CD4-positive, alpha-beta T cell treated with Interleukin-4 for 1 hour (primary cell): Measurements from ENCODE around the gene CARD19.
A peak's percentile ranks its signal among the peaks of the same experiment; 100 is the strongest.

Experiments
- DNase-seq, 2 donors: peaks; one replicate each; pipeline ENCODE4 v3.0.0-alpha.2; 2020 to 2022

Gene CARD19

DNA sequence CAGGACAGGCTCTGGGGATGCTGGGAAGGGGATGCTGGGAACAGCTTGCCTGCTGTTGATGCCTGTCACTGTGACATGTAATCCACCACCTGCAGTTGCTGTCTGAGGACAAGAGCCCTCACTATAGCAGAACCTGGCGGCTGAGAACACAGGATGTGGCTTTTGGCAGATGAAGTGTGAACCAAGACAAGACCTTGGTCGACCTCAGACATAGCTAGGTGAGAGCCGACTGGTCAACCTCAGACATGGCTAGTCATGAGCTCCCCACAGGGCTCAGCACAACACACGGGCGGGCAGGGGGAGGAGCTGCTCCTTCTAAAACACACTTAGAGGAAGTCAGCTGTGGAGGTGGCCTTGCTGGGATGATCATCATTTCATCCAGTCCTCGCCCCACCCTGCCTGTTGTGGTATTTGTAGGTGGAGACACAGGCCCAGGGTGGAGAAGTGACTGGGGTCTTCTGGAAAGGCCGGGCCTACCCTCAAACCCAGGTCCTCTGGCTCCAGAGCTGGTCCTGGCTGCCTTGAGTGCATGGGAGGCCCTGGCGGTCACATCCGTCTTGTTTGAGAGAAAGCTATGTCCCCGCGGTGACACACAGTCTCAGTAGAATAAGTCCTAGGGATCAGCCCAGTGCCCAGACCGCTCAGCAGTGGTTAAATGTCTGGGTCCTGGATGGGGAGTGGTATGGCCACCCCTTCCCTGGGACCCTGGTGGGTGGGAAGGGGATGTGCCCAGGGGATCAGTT is 31.5 kb upstream of the CARD19 start:
- DNase-seq: peak; percentile 92

DNA sequence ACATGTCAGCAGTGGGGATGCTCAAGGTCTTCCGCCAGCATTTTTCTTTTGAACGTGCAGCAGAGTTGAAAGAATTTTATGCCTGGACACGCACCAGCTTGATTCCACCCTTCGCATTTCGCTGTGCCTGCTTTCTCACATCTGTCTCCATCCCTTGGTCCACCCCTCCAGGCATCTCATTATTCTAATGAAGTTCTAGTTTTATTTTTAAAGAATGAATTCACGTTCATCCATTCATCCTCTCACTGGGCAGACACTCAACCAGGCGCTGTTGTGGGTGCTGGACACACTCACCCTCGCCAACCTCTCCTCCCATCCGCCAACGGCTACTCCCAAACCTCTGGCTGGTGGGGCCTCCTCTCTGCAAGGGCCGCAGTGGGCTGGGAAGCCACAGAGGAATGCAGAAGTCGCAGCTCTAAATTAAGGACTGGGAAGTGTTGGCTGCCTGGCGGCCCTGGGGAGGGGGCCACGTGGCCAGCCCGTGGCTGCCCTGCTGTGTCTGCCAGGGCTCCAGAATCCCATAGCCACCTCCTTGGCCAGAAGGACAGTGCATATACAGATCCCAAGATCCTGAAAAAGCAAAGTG is 30.8 kb upstream of the CARD19 start:
- no peak for DNase-seq

DNA sequence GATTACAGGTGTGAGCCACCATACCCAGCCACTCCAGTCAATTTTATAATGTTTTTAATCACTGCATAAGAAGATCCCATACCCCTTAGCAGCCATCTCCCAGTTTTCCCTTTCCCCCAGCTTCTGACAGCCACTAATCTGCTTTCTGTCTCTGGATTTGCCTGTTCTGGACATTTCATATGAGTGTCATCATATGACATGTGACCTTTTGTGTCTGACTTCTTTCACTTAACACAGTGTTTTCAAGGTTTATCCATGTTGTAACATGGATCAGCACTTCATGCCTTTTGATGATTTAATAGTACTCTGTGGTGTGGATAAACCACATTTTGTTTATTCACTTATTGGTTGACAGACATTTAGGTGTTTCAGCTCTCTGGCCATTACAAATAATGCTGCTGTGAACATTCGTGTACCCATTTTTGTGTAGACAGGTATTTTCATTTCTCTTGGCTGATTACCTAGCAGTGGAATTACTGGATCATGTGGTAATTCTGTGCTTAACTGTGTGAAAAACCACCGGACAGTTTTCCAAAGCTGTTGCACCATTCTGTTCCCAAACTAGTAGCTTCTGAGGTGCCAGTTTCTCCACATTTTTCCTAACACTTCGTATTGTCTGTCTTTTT is 28.9 kb upstream of the CARD19 start:
- DNase-seq: no peak

DNA sequence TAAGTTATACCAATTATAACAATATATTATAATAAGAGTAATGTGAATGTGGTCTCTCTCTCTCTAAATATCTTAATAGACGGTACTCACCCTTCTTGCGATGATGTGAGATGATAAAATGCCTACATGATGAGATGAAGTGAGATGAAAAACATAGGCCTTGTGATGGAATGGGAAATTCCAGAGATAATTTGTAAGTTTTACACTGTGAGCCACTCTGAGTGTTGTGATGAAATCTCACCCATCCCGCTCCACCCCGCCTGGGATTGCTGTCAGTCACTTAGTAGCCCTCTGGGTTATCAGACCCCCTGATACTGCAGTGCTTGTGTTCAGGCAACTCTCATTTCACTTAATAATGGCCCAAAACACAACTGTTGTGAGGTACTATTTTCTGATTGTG is 27.1 kb upstream of the CARD19 start:
- DNase-seq: no peak

DNA sequence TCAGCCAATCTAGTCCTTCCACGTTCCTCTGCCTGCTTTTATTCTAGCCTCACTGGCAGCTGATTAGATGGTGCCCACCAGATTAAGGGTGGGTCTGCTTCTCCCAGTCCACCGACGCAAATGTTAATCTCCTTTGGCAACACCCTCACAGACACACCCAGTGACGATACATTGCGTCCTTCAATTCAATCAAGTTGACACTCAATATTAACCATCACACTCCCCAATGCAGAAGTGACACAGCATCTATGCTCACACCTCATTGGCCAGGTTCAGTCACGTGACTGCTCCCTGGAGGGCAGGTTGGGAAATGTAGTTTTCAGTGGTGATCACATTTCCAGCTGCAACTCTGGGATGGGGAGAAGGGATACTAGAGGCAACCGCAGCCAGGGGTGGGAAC is 24.6 kb upstream of the CARD19 start:
- peak in 1 of 2 donors; percentile 26 for DNase-seq

DNA sequence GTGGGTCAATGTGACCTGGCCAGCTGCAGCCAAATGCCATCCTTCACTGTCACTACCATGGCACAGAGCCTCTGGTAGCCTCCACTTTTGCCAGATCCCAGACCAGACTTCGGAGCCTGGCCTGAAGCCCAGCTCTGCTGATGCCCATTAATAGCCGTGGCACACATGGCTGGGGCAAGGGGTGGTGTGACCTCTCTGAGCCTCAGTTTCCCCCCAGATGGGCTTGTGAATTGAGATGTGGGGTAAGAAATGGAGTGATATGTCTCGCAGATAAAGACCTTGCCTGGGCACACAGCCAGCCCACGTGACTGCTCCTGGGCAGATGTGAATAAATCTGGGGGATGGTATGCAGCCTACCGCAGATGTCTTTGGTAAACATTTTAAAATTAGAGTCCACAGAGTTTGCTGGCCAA is 23.6 kb upstream of the CARD19 start:
- no peak for DNase-seq

DNA sequence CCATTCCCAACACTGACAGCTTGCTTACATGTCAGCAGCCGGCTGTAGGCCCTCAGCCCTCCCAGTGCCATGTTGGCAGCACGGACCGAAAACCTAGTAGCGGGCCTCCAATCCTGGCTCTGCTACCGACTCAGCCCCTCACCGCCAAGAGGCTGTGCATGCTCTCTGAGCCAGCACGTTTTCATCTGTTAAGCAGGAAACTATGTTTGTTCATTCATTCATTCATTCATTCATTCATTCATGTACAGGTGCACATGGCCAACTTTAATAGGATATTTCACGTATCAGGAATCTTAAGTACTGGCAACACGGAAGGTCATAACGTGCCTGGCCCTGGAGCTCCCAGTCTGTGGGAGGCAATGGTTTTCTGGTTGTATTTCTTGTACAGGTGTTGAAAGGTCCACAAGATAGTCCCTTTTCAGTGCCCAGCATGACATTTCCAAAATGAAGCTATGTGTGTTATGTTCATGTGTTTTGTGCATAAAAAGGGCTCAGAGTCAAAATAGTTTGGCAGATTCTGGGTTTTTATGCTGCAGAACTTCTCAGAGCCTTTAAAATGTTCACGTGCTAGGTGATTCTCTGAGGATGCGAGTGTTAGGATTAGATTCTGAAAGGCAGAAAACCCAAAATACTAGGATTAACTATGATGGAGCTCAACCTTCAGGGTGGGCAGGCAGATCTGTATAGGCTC is 19.8 kb upstream of the CARD19 start:
- no peak for DNase-seq

DNA sequence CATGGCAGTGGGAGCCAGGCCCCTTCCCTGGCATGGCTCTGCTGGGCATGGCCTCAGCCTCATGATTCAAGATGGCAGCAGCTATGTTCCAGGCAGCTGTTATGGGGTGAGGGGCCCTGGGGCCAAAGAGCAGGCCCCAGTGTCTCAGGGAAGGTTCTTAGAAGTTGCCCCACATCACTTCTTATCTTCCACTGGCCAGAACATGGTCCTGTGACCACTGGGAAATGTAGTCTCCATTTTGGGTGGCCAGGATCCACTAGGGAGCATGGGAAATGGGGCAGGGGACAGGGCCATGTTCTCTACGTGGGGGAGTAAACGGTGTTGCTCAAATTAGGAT is 19.3 kb upstream of the CARD19 start:
- DNase-seq: no peak

DNA sequence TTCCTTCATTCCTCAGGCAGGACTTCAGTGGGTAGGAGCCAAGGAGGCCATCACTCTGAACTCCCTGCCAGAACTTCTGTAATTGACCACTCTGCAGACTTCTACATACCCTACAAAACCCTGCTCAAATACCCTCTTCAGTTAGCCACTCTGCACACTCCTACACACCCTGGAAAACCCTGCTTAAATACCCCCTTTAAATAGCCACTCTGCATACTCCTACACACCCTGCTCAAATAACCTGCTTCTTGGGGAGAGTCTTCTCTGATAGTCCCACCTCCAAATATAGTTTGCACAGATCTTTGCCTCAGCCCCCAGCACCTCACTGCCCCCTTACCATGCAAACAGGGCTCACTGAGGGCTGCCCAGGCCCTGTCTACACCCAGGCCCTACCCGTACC is 18.6 kb upstream of the CARD19 start:
- DNase-seq: no peak

DNA sequence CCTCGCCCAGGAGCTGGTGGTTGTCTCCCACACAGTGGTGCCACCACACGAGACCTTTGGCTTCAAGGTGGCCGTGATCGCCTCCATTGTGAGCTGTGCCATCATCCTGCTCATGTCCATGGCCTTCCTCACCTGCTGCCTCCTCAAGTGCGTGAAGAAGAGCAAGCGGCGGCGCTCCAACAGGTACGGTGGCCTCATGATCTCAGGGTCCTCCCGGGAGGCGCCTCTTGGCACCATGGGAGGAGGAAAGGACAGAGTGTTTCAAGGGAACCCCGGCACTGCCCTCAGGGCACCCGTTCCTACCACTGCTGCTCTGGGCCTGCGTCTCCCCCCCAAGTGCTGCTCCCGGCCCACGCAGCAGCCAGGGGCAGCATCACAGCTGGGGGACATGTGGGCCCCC is 18.2 kb upstream of the CARD19 start:
- no peak for DNase-seq

DNA sequence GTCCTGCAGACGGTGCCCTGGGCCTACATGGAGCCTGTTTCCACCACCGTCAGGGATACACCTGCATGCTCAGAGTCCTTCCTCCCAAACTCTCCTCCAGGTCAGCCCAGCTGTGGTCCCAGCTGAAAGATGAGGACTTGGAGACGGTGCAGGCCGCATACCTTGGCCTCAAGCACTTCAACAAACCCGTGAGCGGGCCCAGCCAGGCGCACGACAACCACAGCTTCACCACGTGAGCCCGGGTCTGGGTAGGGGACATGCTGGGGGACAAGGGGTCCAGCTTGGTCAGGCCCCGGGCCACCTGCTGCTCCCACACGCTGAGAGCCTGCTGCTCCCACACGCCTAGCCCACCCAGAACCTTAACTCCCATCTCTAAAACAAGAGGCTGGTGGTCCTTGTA is 16.6 kb upstream of the CARD19 start:
- DNase-seq: peak in 1 of 2 donors; percentile 4

DNA sequence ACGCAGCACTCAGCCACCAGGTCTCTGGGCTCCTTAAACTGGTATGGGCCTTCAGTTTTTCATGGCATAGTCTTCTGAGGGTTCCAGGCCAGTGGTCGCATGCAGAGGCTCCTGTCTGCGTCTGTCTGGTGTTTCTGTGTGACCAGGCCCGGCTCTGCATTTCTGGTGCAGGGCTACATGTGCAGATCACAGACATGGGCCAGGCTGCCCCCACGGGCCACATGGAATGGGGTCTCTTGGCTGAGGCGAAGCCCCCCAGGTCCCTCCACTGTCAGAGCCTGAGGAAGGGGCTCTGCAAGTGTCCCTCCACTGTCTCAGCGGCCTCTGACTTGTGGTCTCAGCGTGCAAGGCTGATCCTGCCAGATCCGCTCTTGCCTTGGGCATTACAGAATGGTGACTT is 15.6 kb upstream of the CARD19 start:
- DNase-seq: peak in 1 of 2 donors; percentile 2

DNA sequence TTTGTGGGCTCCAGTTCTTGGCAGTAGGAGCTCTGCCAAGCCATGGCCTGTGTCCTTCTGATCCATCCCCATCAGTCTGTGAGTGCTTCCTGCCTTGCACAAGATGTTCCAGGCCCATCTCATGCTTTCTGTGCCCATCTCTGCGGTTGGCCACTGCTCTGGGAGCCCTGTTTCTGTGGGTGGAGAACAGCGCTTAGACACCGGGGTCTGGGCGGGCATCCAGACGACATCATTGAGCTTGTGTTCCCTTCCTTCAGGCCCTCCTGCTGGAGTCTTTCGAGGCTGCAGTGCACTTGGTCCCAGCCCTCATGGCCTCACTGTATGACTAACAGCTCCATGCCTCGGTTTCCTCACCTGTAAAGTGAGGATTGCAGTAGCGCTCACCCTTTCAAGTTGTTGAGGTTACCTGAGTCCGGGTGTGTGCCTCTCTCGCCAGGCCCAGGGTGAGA is 14.9 kb upstream of the CARD19 start:
- DNase-seq: no peak

DNA sequence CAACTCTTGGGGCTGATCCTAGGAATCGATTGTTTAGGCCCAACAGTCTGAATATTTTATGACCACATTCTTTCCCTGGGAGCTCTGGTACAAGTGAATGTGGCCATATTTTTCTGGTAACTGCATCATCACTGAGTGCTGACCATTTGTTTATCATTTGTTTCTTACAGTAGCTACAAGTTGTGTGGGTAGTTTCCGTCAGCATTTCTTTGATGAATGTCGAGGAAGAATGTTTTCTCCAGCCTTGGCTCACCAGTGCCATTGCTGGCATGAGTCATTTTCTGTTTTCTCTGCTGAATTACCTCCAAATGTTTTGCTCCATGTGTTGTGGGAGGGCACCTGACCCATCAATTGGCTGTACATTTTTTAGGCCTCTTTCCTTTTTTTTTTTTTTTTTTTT is 14.1 kb upstream of the CARD19 start:
- DNase-seq: no peak

DNA sequence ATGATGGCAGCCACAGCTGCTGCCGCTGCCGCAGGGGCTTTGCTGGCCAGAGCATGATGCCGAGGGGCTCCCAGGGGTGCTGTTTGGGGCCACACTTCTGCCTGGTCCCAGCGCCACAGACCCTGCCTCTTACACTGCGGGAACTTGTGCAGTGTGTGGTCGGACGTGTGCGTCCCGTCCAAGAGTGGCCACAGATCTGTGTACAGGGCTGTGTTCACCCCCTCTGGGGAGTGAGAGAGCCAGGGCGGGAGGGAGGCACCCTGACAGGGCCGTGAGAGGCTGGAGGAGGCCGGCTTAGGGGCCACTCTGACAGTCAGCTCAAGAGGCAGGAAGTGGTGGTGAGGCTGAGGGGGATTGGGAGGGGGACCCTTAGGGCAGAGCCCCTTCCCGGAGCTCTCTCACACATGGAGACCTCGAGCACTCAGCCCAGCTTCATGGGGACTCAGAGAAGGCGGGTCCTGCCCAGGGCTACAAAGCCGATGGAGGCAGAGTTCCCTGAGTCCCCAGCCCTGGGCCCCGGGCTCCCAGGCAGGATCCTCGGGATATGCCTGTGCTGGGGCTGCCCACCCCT is 13.1 kb upstream of the CARD19 start:
- peak in 1 of 2 donors; percentile 11 for DNase-seq

DNA sequence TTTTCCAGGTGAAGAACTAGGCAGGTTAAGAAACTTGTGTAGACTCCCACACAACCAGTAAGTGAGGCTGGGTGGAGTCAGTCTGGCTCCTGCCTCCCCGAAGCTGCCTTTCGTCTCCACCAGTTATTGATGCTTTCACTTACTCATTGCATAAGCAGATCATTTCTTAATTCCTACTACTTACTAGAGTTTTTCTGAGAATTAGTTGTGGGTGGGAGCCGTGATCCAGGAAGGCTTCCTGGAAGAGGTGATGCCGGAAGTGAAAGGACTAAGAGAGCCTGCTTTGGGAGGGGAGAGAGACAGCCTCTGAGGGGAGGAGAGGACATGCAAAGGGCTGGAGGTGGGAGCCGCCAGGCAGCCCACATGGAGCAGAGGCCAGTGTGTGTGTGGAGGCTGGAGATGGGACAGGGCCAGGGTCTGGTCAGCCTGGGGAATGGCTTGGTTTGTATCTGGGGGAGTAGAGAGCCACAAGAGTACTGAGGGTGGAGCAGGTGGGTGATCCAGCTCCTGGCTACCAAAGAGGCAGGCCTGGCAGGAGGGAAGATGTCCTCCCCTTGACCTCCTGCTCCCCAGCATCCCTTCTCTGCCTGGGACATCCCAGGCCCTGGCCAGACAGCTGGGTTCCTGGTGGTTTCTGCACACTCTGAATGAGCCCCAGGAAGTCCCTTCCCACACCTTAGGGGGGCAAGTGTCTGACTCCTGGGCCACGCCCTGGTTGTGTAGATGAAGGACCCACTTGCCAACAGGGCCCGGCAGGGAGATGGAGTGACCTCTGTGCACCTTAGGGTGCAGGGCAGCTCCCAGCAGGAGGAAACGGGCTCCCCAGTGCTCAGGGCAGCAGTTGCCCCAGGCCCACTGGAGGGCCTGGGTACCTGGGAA is 12.2 kb upstream of the CARD19 start:
- peak in 1 of 2 donors; percentile 14 for DNase-seq

DNA sequence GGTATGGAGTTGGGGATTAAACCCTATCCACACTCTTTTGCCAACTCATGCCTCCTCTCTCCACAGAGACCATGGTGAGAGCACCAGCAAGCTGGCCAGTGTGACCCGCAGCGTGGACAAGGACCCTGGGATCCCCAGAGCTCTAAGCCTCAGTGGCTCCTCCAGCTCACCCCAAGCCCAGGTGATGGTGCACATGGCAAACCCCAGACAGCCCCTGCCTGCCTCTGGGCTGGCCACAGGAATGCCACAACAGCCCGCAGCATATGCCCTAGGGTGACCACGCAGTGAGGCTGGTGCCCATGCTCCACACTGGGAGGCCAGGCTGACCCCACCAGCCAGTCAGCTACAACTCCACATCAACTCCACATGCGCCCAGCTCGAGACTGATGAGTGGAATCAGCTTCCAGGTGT is 11.5 kb upstream of the CARD19 start:
- peak in 1 of 2 donors; percentile 10 for DNase-seq

DNA sequence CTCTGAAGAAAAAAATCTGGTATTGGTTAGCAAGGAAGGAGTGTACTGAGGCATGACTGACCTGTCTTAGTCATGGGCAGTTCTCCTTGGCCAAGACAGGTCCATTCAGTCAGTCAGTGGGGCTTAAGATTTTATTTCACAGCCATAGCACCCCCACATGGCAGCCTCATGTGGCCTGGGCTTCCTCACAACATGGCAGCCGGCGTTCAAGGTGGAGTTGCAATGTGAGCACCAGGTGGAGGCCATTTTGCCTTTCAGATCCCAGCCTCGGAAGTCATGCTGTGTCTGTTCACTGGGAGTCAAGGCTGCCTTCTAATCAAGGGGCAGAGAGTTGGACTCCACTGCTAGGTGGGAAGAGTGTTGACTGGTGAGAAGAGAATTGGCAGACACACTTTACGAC is 10.3 kb upstream of the CARD19 start:
- DNase-seq: peak in 1 of 2 donors; percentile 5

DNA sequence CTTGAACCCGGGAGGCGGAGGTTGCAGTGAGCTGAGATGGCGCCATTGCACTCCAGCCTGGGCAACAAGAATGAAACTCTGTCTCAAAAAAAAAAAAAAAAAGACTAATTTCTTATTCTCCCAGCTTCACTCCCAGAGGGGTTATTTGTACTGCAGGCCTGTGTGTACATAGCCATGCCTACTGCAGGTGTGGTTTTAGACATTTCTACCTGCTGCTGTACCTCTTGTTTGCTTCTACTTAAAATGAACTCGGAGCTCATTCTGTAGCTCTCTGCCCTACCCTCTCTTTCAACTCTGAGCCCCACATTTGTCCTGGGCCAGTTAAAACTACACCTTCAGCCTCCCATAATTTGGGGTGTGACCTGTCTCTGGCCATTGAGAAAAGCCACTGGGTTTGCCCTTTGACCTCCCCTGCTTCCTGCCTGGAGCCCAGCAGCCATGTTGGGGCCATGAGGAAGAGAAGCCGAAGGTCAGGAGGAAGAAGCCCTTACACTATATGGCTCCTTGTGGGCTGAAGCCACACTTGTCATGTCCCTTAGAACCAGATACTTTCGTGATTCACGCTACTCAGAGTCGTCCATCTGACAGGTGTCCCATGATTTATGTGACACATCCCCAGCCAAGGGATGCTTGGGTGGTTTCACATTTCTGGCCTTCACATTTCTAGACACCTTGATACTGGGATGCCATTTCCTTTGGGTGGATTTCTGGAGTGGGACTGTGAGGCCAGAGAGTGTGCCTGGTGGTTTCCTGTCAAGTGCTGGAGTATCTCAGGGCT is 9.4 kb upstream of the CARD19 start:
- peak in 1 of 2 donors; percentile 4 for DNase-seq

DNA sequence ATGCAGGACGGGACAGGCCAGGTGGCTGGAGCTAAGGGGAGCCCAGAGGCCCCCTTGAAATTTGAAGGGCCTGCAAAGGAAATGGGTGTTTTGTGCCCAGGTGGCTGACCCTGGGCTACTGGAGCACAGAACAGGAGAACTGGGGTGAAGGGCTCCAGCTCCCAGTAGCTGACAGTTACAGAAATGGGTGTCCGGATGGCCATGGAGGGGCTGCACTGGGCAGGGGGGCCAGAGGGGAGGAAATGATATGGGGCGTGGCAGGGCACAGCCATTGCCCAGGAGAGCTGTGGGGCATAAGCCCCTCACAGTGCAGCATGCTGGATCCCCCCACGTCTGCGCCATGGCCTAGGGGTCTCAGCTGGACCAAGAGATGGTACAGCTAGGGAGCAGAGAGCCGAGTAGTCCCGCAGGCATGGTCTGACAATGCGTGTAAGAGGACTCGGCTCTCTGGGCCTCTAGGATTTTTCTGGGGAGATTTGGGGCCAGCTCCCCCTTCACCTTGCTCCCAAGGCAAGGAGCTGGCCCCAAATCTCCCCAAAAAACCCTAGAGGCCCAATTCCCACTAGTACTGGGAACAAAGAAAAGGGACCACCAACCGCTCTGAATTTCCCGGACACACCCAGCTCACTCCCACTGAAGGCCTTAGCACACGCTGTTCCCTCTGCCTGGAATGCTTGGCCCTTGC is 7.9 kb upstream of the CARD19 start:
- DNase-seq: peak in 1 of 2 donors; percentile 5

DNA sequence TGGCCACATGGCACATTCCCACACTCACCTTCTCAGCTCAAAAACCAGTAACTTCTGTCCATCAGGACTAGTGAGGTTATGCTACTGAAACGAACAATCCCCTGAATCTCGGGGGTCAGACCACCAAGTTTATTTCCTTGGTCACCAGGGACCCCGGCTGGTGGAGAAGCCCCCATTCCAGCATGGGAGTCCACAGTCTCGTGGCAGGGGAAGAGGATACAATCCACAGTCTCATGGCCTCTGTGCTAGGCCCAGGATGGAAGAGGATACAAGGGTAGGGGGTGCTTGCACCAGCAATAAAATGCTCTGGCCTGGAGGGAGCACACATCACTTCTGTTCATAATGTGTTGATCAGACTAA is 7.4 kb upstream of the CARD19 start:
- DNase-seq: peak in 1 of 2 donors; percentile 6
